HG03097 (cell line): ENCODE data around the gene PRR22.
A peak's percentile ranks its signal among the peaks of the same experiment; 100 is the strongest.
"Not testable (repeated sequence)": the region's sequence is repeated elsewhere in the genome, so short reads cannot be mapped to it uniquely, and the experiment has no call there.

Experiments
- ATAC-seq: cut with Tn5 transposase; IDR thresholded peaks from one replicate; pipeline ENCODE4 v1.9.1; 2021; ENCODE audit not compliant: unreplicated experiment, low FRiP score

Gene PRR22

GRCh38 chr19:5792224-5792623 lies 7.7 kb upstream of the PRR22 start:
- no peak for ATAC-seq

GRCh38 chr19:5790559-5791520 lies 6.3 kb upstream of the PRR22 start, which contains the start of gene DUS3L:
TSS of gene DUS3L (minus strand) at chr19:5791163. CDS start at chr19:5791141, 22 bp downstream.
- peak; percentile 90 for ATAC-seq

GRCh38 chr19:5789886-5790558 lies 5.5 kb upstream of the PRR22 start:
- no peak for ATAC-seq

- no peak for ATAC-seq
Observed at GRCh38 chr19:5789351-5789761, 4.8 kb upstream of the PRR22 start.

GRCh38 chr19:5788422-5788821 lies 3.9 kb upstream of the PRR22 start:
- no peak for ATAC-seq

- ATAC-seq = no peak
Observed at GRCh38 chr19:5787409-5788182, 3.0 kb upstream of the PRR22 start.

GRCh38 chr19:5786593-5787408 lies 2.3 kb upstream of the PRR22 start:
- no peak for ATAC-seq

- ATAC-seq = no peak
Observed at GRCh38 chr19:5785423-5785822, 877 bp upstream of the PRR22 start.

GRCh38 chr19:5782945-5783919 lies 1.3 kb downstream of the PRR22 start:
- ATAC-seq = no peak

GRCh38 chr19:5782322-5782721 lies 2.2 kb downstream of the PRR22 start:
- no peak for ATAC-seq

GRCh38 chr19:5780916-5781315 lies 3.6 kb downstream of the PRR22 start:
- ATAC-seq = not testable (repeated sequence)

GRCh38 chr19:5778402-5778801 lies 6.1 kb downstream of the PRR22 start:
- ATAC-seq = no peak

- ATAC-seq = no peak
Observed at GRCh38 chr19:5775668-5776309, 8.8 kb downstream of the PRR22 start.

- no peak for ATAC-seq
Observed at GRCh38 chr19:5774921-5775320, 9.6 kb downstream of the PRR22 start.

- no peak for ATAC-seq
Observed at GRCh38 chr19:5773276-5773675, 11.3 kb downstream of the PRR22 start.

GRCh38 chr19:5772416-5772815 lies 12.1 kb downstream of the PRR22 start:
- no peak for ATAC-seq

GRCh38 chr19:5767949-5768348 lies 16.6 kb downstream of the PRR22 start:
- ATAC-seq = no peak

- no peak for ATAC-seq
Observed at GRCh38 chr19:5765220-5765619, 19.3 kb downstream of the PRR22 start.
